CD14-positive monocyte (primary cell): Measurements from ENCODE around the gene EGFR. TPM values are rescaled to one million over a fixed set of nuclear protein-coding genes. Genes with fewer than 3 reads are reported as not detected.

ENCODE experiments used
- DNase-seq, 3 donors: peaks; one replicate each; pipeline ENCODE4 v3.0.0-alpha.2; 2011 to 2022
- H2AFZ ChIP-seq: 2 replicates; pipeline ENCODE4 v1.6.0; 2012; ENCODE audit warnings: mild to moderate bottlenecking, low read depth, low read length, inconsistent platforms; ENCODE audit not compliant: insufficient read depth, poor library complexity, severe bottlenecking
- H3K27ac ChIP-seq, 2 donors: 1 replicate in 1 of 2; 2 replicates in 1 of 2; pipeline ENCODE4 v1.5.1; 2012 to 2013; ENCODE audit warnings: low read length in 2 of 2, control low read depth in 1 of 2, inconsistent platforms in 1 of 2, low read depth in 1 of 2, mild to moderate bottlenecking in 1 of 2
- H3K27me3 ChIP-seq, 2 donors: one replicate each; pipeline versions ENCODE4 v1.6.0 to v1.6.1; 2011 to 2013; ENCODE audit warnings: low read length in 2 of 2; ENCODE audit not compliant: control insufficient read depth in 2 of 2, insufficient read depth in 2 of 2
- H3K36me3 ChIP-seq, 2 donors: replicated peaks in 1 of 2; 1 replicate in 1 of 2; 2 replicates in 1 of 2; pipeline versions ENCODE4 v1.5.1 to v1.6.1; 2012 to 2013; ENCODE audit warnings: low read length in 2 of 2, control low read depth in 1 of 2, inconsistent platforms in 1 of 2, mild to moderate bottlenecking in 1 of 2; ENCODE audit not compliant: insufficient read depth in 2 of 2, control insufficient read depth in 1 of 2
- H3K4me1 ChIP-seq, 2 donors: 1 replicate in 1 of 2; 2 replicates in 1 of 2; pipeline versions ENCODE4 v1.5.1 to v1.6.1; 2012 to 2013; ENCODE audit warnings: low read length in 2 of 2, control low read depth in 1 of 2, inconsistent platforms in 1 of 2, mild to moderate bottlenecking in 1 of 2, moderate library complexity in 1 of 2; ENCODE audit not compliant: insufficient read depth in 2 of 2, control insufficient read depth in 1 of 2
- H3K4me2 ChIP-seq: replicated peaks from 2 replicates; pipeline ENCODE3; 2012; ENCODE audit warnings: low read length, moderate library complexity, mild to moderate bottlenecking; ENCODE audit not compliant: poor library complexity, severe bottlenecking; ENCODE audit errors: extremely low read depth
- H3K4me3 ChIP-seq, 3 experiments: fragments of 200-600 bp in 1 of 3; sonication (generic) in 1 of 3; replicated peaks in 1 of 3; 1 replicate in 2 of 3; 2 replicates in 1 of 3; pipeline ENCODE4 v1.5.1; 2011 to 2013; ENCODE audit warnings: low read length in 3 of 3, mild to moderate bottlenecking in 3 of 3, control low read depth in 2 of 3, low read depth in 2 of 3, inconsistent platforms in 1 of 3, moderate library complexity in 1 of 3
- H3K79me2 ChIP-seq: 2 replicates; pipeline ENCODE4 v1.6.0; 2012; ENCODE audit warnings: mild to moderate bottlenecking, control low read depth, inconsistent platforms, low read length, moderate library complexity; ENCODE audit not compliant: insufficient read depth
- H3K9ac ChIP-seq: 2 replicates; pipeline ENCODE4 v1.6.0; 2017; ENCODE audit warnings: low read length, mild to moderate bottlenecking; ENCODE audit not compliant: insufficient read depth, poor library complexity, severe bottlenecking
- H3K9me3 ChIP-seq, 2 donors: replicated peaks in 1 of 2; 1 replicate in 1 of 2; 2 replicates in 1 of 2; pipeline versions ENCODE4 v1.5.1 to v1.6.1; 2012 to 2013; ENCODE audit warnings: low read length in 2 of 2, control low read depth in 1 of 2; ENCODE audit not compliant: control insufficient read depth in 1 of 2, insufficient read depth in 1 of 2
- H4K20me1 ChIP-seq: 2 replicates; pipeline ENCODE4 v1.6.0; 2012; ENCODE audit warnings: mild to moderate bottlenecking, low read length, control low read depth, moderate library complexity; ENCODE audit not compliant: insufficient read depth
- H3K27ac Mint-ChIP-seq, 7 donors: one replicate each; pipeline ENCODE4 v1.8.0; 2020; ENCODE audit warnings: mild to moderate bottlenecking in 7 of 7, mixed read lengths in 7 of 7, moderate library complexity in 6 of 7, inconsistent platforms in 2 of 7
- H3K27me3 Mint-ChIP-seq, 3 donors: one replicate each; pipeline ENCODE4 v1.8.0; 2021 to 2022; ENCODE audit warnings: low read depth in 3 of 3, mild to moderate bottlenecking in 3 of 3, mixed read lengths in 3 of 3, moderate library complexity in 3 of 3, inconsistent platforms in 1 of 3
- H3K36me3 Mint-ChIP-seq, 2 donors: one replicate each; pipeline ENCODE4 v1.8.0; 2020; ENCODE audit warnings: mixed read lengths in 2 of 2, inconsistent platforms in 1 of 2, mild to moderate bottlenecking in 1 of 2
- H3K4me1 Mint-ChIP-seq: one replicate; pipeline ENCODE4 v1.8.0; 2020; ENCODE audit warnings: mild to moderate bottlenecking, mixed read lengths
- H3K4me3 Mint-ChIP-seq, 2 donors: one replicate each; pipeline ENCODE4 v1.8.0; 2020; ENCODE audit warnings: mild to moderate bottlenecking in 2 of 2, mixed read lengths in 2 of 2, moderate library complexity in 1 of 2
- H3K9me3 Mint-ChIP-seq, 7 donors: one replicate each; pipeline ENCODE4 v1.8.0; 2020 to 2022; ENCODE audit warnings: mixed read lengths in 7 of 7, mild to moderate bottlenecking in 6 of 7, moderate library complexity in 6 of 7, inconsistent platforms in 2 of 7
- WGBS: methylation state at CpG from one replicate; pipeline ENCODE4 v1.1.5; 2013; ENCODE audit warnings: missing lambda C conversion rate; ENCODE audit not compliant: insufficient coverage; 5-methylcytosine and 5-hydroxymethylcytosine counted together
- intact Hi-C, 2 donors: fragments of 100-400 bp; cut with micrococcal nuclease; formaldehyde crosslinking; loops; one replicate each; pipeline versions ENCODE4 v1.15.0 to v1.15.1; 2023
- polyA plus RNA-seq, 3 donors: library from polyadenylated mRNA; depleted of rRNA in 1 of 3; unstranded in 2 of 3; stranded (reverse) in 1 of 3; fragments of 300-500 nt in 2 of 3; fragments of >200 nt in 1 of 3; fragmentation: Illumina TruSeq in 2 of 3; gene quantifications; 1 replicate in 2 of 3; 2 replicates in 1 of 3; pipeline ENCODE4 v1.2.3, GENCODE V29; 2012 to 2021
- TF ChIP-seq, protein P1 (sequence below): fragments of 200-600 bp; IDR thresholded peaks from one replicate; pipeline ENCODE4 v1.8.0; 2022; ENCODE audit warnings: antibody characterized with exemption, mild to moderate bottlenecking

Gene EGFR
- polyA plus RNA-seq, 3 donors, result not detected

DNA sequence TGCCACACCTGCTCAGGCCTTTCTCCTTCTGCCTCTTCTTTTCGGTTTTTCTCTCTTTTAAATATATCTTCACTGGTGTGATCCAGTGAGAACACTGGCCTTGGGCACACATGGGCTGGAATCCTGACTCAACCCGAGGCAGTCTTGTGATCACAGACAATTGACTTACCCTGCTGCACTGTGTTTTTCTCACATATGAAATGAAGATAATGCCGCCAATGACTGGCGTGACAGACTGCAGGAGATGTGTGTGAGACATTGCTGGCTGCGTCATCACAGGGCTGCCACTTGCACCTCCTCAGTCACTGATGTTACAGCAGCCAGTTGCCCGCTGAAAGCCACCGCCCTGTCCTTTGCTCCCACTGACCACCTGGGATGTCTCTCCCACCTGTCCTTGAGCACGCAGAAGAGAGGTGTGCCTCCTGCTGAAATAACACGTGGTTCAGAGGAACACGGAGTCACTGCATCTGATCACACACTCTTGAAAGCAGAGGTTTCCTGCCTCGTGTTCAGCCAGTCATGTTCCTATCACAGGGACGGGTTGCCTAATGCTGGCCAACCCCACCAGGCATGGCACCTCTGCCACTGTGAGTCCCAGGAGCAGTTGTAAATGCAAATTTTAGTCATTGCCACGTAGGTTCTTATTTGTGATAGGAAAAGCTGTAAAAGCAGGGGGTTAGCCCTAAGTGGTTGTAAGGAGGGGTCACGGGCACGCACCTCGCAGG is 221.8 kb downstream of the EGFR start:
- 92% methylated on average over 11 of the region's 16 CpGs for WGBS
- Histone ChIP-seq H4K20me1 (no peaks in the 10 kb centered on the region), H3K4me2 (no peak overlapping the region), H3K79me2 (no peaks in the 10 kb centered on the region), H3K4me1 (no peaks in the 10 kb centered on the region), H3K27ac (no peak overlapping the region), H3K36me3 (no peaks in the 10 kb centered on the region), H3K4me3 (no peak overlapping the region), H3K27me3 (no peaks in the 10 kb centered on the region), H2AFZ (no peak overlapping the region), H3K9me3 (no peaks in the 10 kb centered on the region), H3K9ac (no peak overlapping the region)
- Mint-ChIP-seq H3K27me3 (peaks cover 0 to 9% (median 4%) of the 10 kb centered on the region in 3 donors), H3K9me3 (peaks cover 0 to 4% (median 0%) of the 10 kb centered on the region in 7 donors), H3K27ac (no peak overlapping the region), H3K4me1 (no peaks in the 10 kb centered on the region), H3K36me3 (no peaks in the 10 kb centered on the region), H3K4me3 (no peak overlapping the region)
- TF ChIP-seq, protein P1, sequence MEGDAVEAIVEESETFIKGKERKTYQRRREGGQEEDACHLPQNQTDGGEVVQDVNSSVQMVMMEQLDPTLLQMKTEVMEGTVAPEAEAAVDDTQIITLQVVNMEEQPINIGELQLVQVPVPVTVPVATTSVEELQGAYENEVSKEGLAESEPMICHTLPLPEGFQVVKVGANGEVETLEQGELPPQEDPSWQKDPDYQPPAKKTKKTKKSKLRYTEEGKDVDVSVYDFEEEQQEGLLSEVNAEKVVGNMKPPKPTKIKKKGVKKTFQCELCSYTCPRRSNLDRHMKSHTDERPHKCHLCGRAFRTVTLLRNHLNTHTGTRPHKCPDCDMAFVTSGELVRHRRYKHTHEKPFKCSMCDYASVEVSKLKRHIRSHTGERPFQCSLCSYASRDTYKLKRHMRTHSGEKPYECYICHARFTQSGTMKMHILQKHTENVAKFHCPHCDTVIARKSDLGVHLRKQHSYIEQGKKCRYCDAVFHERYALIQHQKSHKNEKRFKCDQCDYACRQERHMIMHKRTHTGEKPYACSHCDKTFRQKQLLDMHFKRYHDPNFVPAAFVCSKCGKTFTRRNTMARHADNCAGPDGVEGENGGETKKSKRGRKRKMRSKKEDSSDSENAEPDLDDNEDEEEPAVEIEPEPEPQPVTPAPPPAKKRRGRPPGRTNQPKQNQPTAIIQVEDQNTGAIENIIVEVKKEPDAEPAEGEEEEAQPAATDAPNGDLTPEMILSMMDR, result no peak
- intact Hi-C loops, result no loop called here
- no peak for DNase-seq

DNA sequence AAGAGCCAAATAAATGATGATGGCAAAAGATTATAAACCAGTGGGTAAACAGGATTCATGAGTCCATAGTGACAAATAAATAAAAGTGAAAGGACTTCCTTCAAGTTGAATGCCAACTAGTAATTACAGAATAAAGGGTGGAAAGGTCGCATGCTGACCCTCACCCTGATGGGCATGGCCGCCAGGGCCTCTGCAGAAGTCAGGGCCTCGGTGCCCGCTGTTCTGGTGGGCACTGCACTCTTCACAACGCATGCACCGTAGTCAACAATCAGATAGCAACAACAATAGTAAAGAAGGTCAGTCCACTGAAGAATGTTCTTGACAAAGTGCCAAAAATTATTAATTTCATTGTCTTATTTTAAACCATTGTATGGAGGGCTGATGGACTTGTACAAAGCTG is 223.1 kb downstream of the EGFR start:
- no peak overlapping the region for H2AFZ ChIP-seq
- H3K4me1 Mint-ChIP-seq, result no peaks in the 10 kb centered on the region
- H3K27ac ChIP-seq, result no peak overlapping the region
- no peaks in the 10 kb centered on the region for H3K79me2 ChIP-seq
- no peaks in the 10 kb centered on the region for H3K36me3 Mint-ChIP-seq
- H3K4me3 ChIP-seq, result no peak overlapping the region
- H4K20me1 ChIP-seq, result no peaks in the 10 kb centered on the region
- H3K36me3 ChIP-seq, result no peaks in the 10 kb centered on the region
- H3K4me2 ChIP-seq, result no peak overlapping the region
- H3K27me3 ChIP-seq, result no peaks in the 10 kb centered on the region
- no peaks in the 10 kb centered on the region for H3K9me3 ChIP-seq
- no peaks in the 10 kb centered on the region for H3K4me1 ChIP-seq
- no peak overlapping the region for H3K9ac ChIP-seq
- TF ChIP-seq, protein P1, result no peak
- H3K4me3 Mint-ChIP-seq, result no peak overlapping the region
- H3K9me3 Mint-ChIP-seq, result peaks cover 0 to 4% (median 0%) of the 10 kb centered on the region in 7 donors
- H3K27me3 Mint-ChIP-seq, result peaks cover 0 to 5% (median 2%) of the 10 kb centered on the region in 3 donors
- DNase-seq, result no peak
- no peak overlapping the region for H3K27ac Mint-ChIP-seq
- WGBS, result no CpG with 5 or more reads among the region's 6 CpGs
- intact Hi-C loops, result no loop called here
